Measurements from ENCODE around the gene LPAR1. TPM values are rescaled to one million over a fixed set of nuclear protein-coding genes. Genes with fewer than 3 reads are reported as not detected.

LPAR1 gene
- total and polyA plus RNA-seq, 11 donors, result 3.7 to 19.3 (median 6.9) TPM

GRCh38 chr9:110835859-110836271 is 202.4 kb downstream of the LPAR1 start:
- 69 to 75% (median 73%) methylated on average over 1 of the region's 1 CpG for WGBS, 4 donors
- TF ChIP-seq CTCF (IDR thresholded peaks at IDR 0.05) (no peak), POLR2A (IDR thresholded peaks at IDR 0.05) (no peak)
- Histone ChIP-seq H3K9me3 (no peaks in the 10 kb centered on the region), H3K36me3 (no peaks in the 10 kb centered on the region), H3K27ac (no peak overlapping the region), H3K27me3 (no peaks in the 10 kb centered on the region), H3K4me1 (no peaks in the 10 kb centered on the region), H3K4me3 (no peak overlapping the region)
- no peak for ATAC-seq
- intact Hi-C loops (cut with DNase I), result no loop called here
- no peak for DNase-seq

GRCh38 chr9:110835404-110835803 is 202.9 kb downstream of the LPAR1 start:
- intact Hi-C loops (cut with DNase I), result no loop called here
- no peak for DNase-seq
- no peak overlapping the region for H3K27ac ChIP-seq
- H3K4me1 ChIP-seq, result no peaks in the 10 kb centered on the region
- no peak overlapping the region for H3K4me3 ChIP-seq
- WGBS, 4 donors, result 47 to 55% (median 53%) methylated on average over 3 of the region's 3 CpGs
- H3K36me3 ChIP-seq, result no peaks in the 10 kb centered on the region
- no peaks in the 10 kb centered on the region for H3K27me3 ChIP-seq
- ATAC-seq, result no peak
- TF ChIP-seq CTCF (IDR thresholded peaks at IDR 0.05) (no peak), POLR2A (IDR thresholded peaks at IDR 0.05) (no peak)
- no peaks in the 10 kb centered on the region for H3K9me3 ChIP-seq

GRCh38 chr9:110832926-110833325 is 205.3 kb downstream of the LPAR1 start:
- no peak for ATAC-seq
- 88 to 92% (median 90%) methylated on average over 3 of the region's 3 CpGs for WGBS, 4 donors
- H3K27me3 ChIP-seq, result no peaks in the 10 kb centered on the region
- no peak overlapping the region for H3K27ac ChIP-seq
- TF ChIP-seq CTCF (IDR thresholded peaks at IDR 0.05), result no peak
- TF ChIP-seq POLR2A (IDR thresholded peaks at IDR 0.05), result no peak
- DNase-seq, result no peak
- intact Hi-C loops (cut with DNase I), result no loop called here
- no peaks in the 10 kb centered on the region for H3K9me3 ChIP-seq
- H3K36me3 ChIP-seq, result no peaks in the 10 kb centered on the region
- peaks cover 0 to 5% (median 0%) of the 10 kb centered on the region in 12 donors for H3K4me1 ChIP-seq
- no peak overlapping the region for H3K4me3 ChIP-seq

GRCh38 chr9:110830495-110830894 is 207.8 kb downstream of the LPAR1 start:
- ATAC-seq, result no peak
- intact Hi-C loops (cut with DNase I), result no loop called here
- H3K4me1 ChIP-seq, result peaks cover 0 to 8% (median 0%) of the 10 kb centered on the region in 12 donors
- TF ChIP-seq CTCF (IDR thresholded peaks at IDR 0.05) (no peak), POLR2A (IDR thresholded peaks at IDR 0.05) (no peak)
- no peak overlapping the region for H3K27ac ChIP-seq
- no peak overlapping the region for H3K4me3 ChIP-seq
- H3K27me3 ChIP-seq, result no peaks in the 10 kb centered on the region
- peak in 1 of 5 donors; percentile 23 for DNase-seq
- WGBS, 4 donors, result 86 to 95% (median 94%) methylated on average over 21 of the region's 21 CpGs
- H3K9me3 ChIP-seq, result no peaks in the 10 kb centered on the region
- no peaks in the 10 kb centered on the region for H3K36me3 ChIP-seq

Measured in heart left ventricle (tissue), 16 donors.